ENCODE measurements around the gene RASA1.

RASA1 gene

DNA sequence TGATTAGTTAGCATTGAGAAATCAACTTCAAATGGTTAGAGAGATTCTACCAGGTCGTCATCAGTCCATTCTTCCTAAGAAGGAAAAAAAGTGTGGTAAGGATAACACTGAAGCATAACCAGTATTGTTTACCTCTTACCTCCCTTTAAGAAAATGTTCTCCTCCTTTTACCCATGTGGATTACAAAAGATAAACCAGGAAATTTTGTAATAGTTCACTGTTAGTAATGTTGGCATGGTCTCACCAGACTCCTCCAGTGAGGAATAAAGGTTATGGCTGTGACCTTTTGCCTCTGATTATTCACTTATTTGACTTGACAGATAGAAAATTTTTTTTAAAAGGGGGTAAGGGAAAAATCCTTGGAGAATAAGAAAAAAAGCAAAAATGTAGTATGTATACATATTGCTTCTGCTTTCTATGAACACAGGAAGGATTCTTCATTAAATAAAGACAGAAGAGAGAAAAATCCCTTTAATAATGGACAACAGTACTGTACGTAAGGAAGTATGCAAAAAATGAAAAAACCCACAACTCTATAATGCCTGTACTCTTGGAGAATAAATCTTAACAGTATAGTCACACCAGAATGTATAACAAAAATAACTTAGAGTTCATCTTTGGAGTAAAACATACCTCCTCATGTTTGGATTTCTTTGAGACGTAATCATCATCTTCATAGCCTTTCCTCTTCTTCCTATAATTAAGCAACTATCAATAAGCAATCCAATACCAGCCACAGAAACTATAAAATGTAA, 126.9 kb downstream of the RASA1 start:
- TF ChIP-seq, protein P1, sequence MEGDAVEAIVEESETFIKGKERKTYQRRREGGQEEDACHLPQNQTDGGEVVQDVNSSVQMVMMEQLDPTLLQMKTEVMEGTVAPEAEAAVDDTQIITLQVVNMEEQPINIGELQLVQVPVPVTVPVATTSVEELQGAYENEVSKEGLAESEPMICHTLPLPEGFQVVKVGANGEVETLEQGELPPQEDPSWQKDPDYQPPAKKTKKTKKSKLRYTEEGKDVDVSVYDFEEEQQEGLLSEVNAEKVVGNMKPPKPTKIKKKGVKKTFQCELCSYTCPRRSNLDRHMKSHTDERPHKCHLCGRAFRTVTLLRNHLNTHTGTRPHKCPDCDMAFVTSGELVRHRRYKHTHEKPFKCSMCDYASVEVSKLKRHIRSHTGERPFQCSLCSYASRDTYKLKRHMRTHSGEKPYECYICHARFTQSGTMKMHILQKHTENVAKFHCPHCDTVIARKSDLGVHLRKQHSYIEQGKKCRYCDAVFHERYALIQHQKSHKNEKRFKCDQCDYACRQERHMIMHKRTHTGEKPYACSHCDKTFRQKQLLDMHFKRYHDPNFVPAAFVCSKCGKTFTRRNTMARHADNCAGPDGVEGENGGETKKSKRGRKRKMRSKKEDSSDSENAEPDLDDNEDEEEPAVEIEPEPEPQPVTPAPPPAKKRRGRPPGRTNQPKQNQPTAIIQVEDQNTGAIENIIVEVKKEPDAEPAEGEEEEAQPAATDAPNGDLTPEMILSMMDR (IDR thresholded peaks at IDR 0.05; ENCODE audit: insufficient read depth, low read length, poor library complexity, severe bottlenecking), result no peak
- Histone ChIP-seq H3K36me3 (ENCODE audit: control insufficient read depth, insufficient read depth, low read length) (peaks cover 15% of the 10 kb centered on the region), H3K4me3 (replicated peaks; ENCODE audit: low read depth, low read length) (no peak overlapping the region), H3K27me3 (replicated peaks; ENCODE audit: control insufficient read depth, insufficient read depth, low read length) (no peaks in the 10 kb centered on the region)
- DNase-seq (ENCODE audit: extremely low read depth, insufficient read length), result no peak

DNA sequence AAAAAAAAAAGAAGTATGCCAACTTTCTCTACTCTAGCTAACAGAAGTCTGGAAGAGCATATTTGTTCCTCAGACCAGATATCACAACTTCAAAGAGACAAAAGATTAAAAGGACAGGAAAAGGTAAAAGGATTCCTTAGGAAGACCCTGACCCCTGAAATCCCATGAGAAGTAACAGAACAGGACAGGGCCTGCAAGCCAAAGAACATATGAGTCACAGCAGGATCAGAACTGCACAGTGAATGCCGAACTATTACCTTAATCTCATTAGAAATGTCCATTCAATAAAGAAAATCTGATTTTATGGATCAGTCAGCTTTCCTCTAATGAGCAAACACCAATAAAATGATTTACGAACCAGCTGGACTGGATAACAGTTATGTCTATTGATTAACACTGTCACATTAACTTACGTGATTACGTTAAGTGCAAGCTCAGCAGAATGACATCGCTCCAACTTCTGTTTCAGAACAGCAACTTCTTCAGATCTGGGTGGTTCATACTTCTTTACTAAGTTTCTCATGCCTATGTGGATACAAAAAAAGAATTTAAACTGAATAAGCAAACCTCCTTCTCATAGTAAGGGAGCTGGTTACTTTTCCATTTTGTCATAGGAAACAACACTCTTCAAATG, 131.4 kb downstream of the RASA1 start:
- Histone ChIP-seq H3K4me3 (replicated peaks; ENCODE audit: low read depth, low read length) (no peak overlapping the region), H3K36me3 (ENCODE audit: control insufficient read depth, insufficient read depth, low read length) (peaks cover 19% of the 10 kb centered on the region), H3K27me3 (replicated peaks; ENCODE audit: control insufficient read depth, insufficient read depth, low read length) (no peaks in the 10 kb centered on the region)
- TF ChIP-seq, protein P1 (IDR thresholded peaks at IDR 0.05; ENCODE audit: insufficient read depth, low read length, poor library complexity, severe bottlenecking), result no peak
- no peak for DNase-seq (ENCODE audit: extremely low read depth, insufficient read length)

DNA sequence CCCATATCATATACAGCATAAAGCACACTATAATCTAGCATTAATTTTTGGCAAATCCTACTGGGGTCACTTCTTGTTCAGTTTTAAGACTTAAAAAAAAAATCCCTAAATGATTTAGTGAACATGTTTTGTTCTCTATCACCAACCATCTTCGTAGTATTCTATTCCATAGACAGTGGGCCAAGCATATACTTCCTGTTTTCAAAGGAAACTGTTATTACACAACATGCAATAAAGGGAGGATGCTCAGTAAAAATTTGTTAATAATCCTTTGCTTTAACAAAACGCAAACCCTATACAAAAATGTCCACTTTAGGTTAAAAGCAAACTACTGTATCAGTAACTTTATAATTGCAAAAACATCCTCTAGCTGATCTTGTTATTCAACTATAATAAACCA, 132.0 kb downstream of the RASA1 start:
- TF ChIP-seq, protein P1 (IDR thresholded peaks at IDR 0.05; ENCODE audit: insufficient read depth, low read length, poor library complexity, severe bottlenecking), result no peak
- H3K27me3 ChIP-seq (replicated peaks; ENCODE audit: control insufficient read depth, insufficient read depth, low read length), result no peaks in the 10 kb centered on the region
- H3K4me3 ChIP-seq (replicated peaks; ENCODE audit: low read depth, low read length), result no peak overlapping the region
- peaks cover 19% of the 10 kb centered on the region for H3K36me3 ChIP-seq (ENCODE audit: control insufficient read depth, insufficient read depth, low read length)
- no peak for DNase-seq (ENCODE audit: extremely low read depth, insufficient read length)

DNA sequence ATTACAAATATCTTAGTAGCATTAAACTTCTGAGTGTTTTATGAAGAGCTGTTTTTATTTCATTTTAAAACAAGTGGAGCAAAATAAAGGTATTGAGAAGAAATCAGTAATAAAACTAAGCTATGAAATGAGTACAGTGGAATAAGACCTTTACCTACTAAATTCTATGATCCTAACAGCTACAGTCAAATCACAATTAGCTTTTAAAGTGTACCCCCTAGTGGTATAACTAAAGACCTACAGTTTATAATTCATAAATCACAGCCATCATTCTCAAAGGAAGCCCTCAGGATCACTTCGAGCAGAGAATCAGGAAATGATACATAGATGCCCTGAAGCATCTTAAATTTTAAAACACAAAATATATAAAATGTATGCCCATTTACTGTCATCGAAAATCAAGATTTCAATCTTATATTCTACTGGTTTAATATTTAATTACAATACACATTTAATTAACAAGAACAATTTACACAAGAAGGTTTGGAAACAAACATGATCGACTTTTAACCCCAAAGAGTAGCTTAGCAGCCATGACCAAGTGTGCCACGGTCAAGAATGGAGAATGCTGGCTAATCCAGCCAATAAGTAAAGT, 132.7 kb downstream of the RASA1 start:
- Histone ChIP-seq H3K4me3 (replicated peaks; ENCODE audit: low read depth, low read length) (no peak overlapping the region), H3K36me3 (ENCODE audit: control insufficient read depth, insufficient read depth, low read length) (peaks cover 19% of the 10 kb centered on the region), H3K27me3 (replicated peaks; ENCODE audit: control insufficient read depth, insufficient read depth, low read length) (no peaks in the 10 kb centered on the region)
- no peak for DNase-seq (ENCODE audit: extremely low read depth, insufficient read length)
- TF ChIP-seq, protein P1 (IDR thresholded peaks at IDR 0.05; ENCODE audit: insufficient read depth, low read length, poor library complexity, severe bottlenecking), result peak; percentile 40

DNA sequence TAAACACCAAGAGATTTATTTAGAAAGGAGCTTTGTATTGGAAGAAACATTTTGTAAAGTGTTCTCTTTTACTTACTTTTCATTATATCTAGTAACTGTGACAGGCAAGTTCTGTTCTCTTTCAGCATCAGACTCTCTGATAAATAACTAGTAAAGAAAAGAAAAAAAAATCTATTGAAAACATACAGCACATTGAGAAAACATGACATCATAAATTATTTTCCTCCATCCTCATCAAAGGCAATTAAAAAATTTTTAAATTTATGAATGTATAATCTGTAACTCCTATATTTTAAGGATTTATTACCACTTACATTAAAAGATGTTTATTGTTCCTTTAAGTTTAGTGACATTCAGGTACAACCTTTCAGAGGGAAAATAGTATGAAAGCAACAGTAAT, 133.9 kb downstream of the RASA1 start:
- no peak overlapping the region for H3K4me3 ChIP-seq (replicated peaks; ENCODE audit: low read depth, low read length)
- peaks cover 17% of the 10 kb centered on the region for H3K36me3 ChIP-seq (ENCODE audit: control insufficient read depth, insufficient read depth, low read length)
- TF ChIP-seq, protein P1 (IDR thresholded peaks at IDR 0.05; ENCODE audit: insufficient read depth, low read length, poor library complexity, severe bottlenecking), result no peak
- no peaks in the 10 kb centered on the region for H3K27me3 ChIP-seq (replicated peaks; ENCODE audit: control insufficient read depth, insufficient read depth, low read length)
- DNase-seq (ENCODE audit: extremely low read depth, insufficient read length), result no peak

Data from GM06990 (cell line).